OCI-LY1 (cell line): ENCODE measurements around the gene PCED1B.
A peak's percentile ranks its signal among the peaks of the same experiment; 100 is the strongest.

Experiments used
- H2AFZ ChIP-seq: fragments of 200-600 bp; sonication (generic), shearing (Covaris generic); 2 replicates; pipeline ENCODE4 v1.6.0; 2014; ENCODE audit warnings: antibody characterized with exemption, mild to moderate bottlenecking, low read length
- H3F3A ChIP-seq: fragments of 200-600 bp; sonication (generic), shearing (Covaris generic); 2 replicates; pipeline ENCODE4 v1.6.0; 2014; ENCODE audit warnings: mild to moderate bottlenecking, antibody characterized with exemption, low read length, moderate library complexity; ENCODE audit not compliant: insufficient read depth
- H3K27ac ChIP-seq: fragments of 200-600 bp; sonication (generic); 2 replicates; pipeline ENCODE4 v1.5.1; 2014; ENCODE audit warnings: low read length, mixed run types, mild to moderate bottlenecking, low read depth; ENCODE audit not compliant: poor library complexity, severe bottlenecking
- H3K27me3 ChIP-seq: fragments of 200-600 bp; sonication (generic); 2 replicates; pipeline ENCODE4 v1.6.0; 2014; ENCODE audit warnings: antibody characterized with exemption, mild to moderate bottlenecking, low read length, moderate library complexity; ENCODE audit not compliant: insufficient read depth
- H3K36me3 ChIP-seq: fragments of 200-600 bp; sonication (generic); 2 replicates; pipeline ENCODE4 v1.6.1; 2014; ENCODE audit warnings: mild to moderate bottlenecking, antibody characterized with exemption, low read length, moderate library complexity, mixed read lengths; ENCODE audit not compliant: insufficient read depth
- H3K4me1 ChIP-seq: fragments of 200-600 bp; sonication (generic); 2 replicates; pipeline ENCODE4 v1.5.1; 2014; ENCODE audit warnings: mild to moderate bottlenecking, low read length, moderate library complexity; ENCODE audit not compliant: insufficient read depth, severe bottlenecking
- H3K4me2 ChIP-seq: fragments of 200-600 bp; sonication (generic), shearing (Covaris generic); 2 replicates; pipeline ENCODE4 v1.6.1; 2014; ENCODE audit warnings: low read length
- H3K4me3 ChIP-seq: fragments of 200-600 bp; sonication (generic); 2 replicates; pipeline ENCODE4 v1.5.1; 2014; ENCODE audit warnings: low read length, low read depth, mild to moderate bottlenecking, mixed read lengths; ENCODE audit not compliant: poor library complexity, severe bottlenecking
- H3K79me2 ChIP-seq: fragments of 200-600 bp; shearing (Covaris generic); 2 replicates; pipeline ENCODE4 v1.6.1; 2016; ENCODE audit warnings: mixed run types, low read length, mixed read lengths; ENCODE audit not compliant: insufficient read depth
- H3K9ac ChIP-seq: fragments of 200-600 bp; sonication (generic), shearing (Covaris generic); 2 replicates; pipeline ENCODE4 v1.6.1; 2014; ENCODE audit warnings: mild to moderate bottlenecking, low read length, mixed read lengths
- H3K9me2 ChIP-seq: fragments of 200-600 bp; sonication (generic), shearing (Covaris generic); 2 replicates; pipeline ENCODE4 v1.6.1; 2014; ENCODE audit warnings: low read depth, mild to moderate bottlenecking, low read length, mixed read lengths
- H3K9me3 ChIP-seq: fragments of 200-600 bp; shearing (Covaris generic); 2 replicates; pipeline ENCODE4 v1.6.1; 2014; ENCODE audit warnings: low read length, mixed read lengths
- H4K20me1 ChIP-seq: fragments of 200-600 bp; sonication (generic), shearing (Covaris generic); 2 replicates; pipeline ENCODE4 v1.6.0; 2016; ENCODE audit warnings: mild to moderate bottlenecking, low read length; ENCODE audit not compliant: insufficient read depth
- EZH2 ChIP-seq: fragments of 200-600 bp; sonication (generic), shearing (Covaris generic); IDR thresholded peaks from 2 replicates; pipeline ENCODE4 v1.8.0; 2017; ENCODE audit warnings: borderline replicate concordance, mixed run types, mild to moderate bottlenecking, antibody characterized with exemption, low read length, moderate library complexity, mixed read lengths
- TF ChIP-seq, protein P1 (sequence below): fragments of 200-600 bp; sonication (generic), shearing (Covaris generic); IDR thresholded peaks from 2 replicates; pipeline ENCODE4 v1.5.1; 2017; ENCODE audit warnings: mild to moderate bottlenecking, antibody characterized with exemption, low read length, moderate library complexity, mixed read lengths

PCED1B gene

DNA sequence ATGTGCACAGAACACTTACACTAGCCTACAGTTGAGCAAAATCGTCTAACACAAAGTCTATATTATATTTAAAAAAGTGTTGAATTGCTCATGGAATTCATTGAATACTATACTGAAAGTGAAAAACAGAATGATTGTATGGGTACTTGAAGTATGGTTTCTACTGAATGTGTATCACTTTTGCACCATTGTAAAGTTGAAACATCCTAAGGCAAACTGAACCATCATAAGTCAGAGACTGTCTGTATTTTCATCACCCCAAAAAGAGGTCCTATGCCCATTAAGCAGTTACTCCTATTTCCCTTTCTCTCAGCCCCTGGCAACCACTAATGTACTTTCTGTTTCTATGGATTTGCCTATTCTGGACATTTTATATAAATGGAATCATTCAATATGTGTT, 4.8 kb downstream of the PCED1B start:
- Histone ChIP-seq H4K20me1 (no peaks in the 10 kb centered on the region), H3K27me3 (no peaks in the 10 kb centered on the region), H3K4me3 (no peak overlapping the region), H3F3A (peaks cover 9% of the 10 kb centered on the region), H3K9me3 (no peaks in the 10 kb centered on the region), H3K4me2 (peak overlapping the region; percentile 57; the same call in 1 of the 2 replicates), H3K9me2 (no peaks in the 10 kb centered on the region), H3K9ac (no peak overlapping the region), H3K36me3 (no peaks in the 10 kb centered on the region), H3K27ac (peak overlapping the region; percentile 41), H3K4me1 (peaks cover 69% of the 10 kb centered on the region), H2AFZ (no peak overlapping the region), H3K79me2 (no peaks in the 10 kb centered on the region)
- TF ChIP-seq, protein P1, sequence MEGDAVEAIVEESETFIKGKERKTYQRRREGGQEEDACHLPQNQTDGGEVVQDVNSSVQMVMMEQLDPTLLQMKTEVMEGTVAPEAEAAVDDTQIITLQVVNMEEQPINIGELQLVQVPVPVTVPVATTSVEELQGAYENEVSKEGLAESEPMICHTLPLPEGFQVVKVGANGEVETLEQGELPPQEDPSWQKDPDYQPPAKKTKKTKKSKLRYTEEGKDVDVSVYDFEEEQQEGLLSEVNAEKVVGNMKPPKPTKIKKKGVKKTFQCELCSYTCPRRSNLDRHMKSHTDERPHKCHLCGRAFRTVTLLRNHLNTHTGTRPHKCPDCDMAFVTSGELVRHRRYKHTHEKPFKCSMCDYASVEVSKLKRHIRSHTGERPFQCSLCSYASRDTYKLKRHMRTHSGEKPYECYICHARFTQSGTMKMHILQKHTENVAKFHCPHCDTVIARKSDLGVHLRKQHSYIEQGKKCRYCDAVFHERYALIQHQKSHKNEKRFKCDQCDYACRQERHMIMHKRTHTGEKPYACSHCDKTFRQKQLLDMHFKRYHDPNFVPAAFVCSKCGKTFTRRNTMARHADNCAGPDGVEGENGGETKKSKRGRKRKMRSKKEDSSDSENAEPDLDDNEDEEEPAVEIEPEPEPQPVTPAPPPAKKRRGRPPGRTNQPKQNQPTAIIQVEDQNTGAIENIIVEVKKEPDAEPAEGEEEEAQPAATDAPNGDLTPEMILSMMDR: no peak
- TF ChIP-seq EZH2: no peak

DNA sequence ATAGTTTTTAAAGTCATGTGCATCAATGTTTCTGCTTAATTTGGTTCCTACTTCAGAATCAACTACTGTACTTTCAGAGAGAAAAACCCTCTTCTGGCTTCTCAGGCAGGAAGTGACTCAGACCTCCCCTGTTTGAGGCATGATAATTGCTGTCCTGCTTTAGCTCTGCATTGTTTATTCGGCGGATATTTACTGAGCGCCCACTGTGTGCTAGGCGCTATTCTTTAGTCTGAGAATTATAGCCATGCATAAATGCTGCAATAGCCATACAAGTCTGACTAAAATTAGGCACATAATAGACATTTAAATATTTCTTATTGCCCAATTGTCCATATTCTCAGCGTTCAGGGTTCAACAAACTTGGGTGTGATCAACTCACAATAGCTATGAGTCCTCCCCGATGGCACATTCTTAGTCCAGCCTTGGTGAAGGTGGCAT, 6.4 kb downstream of the PCED1B start:
- peak overlapping the region; percentile 57 for H3K4me2 ChIP-seq
- H3K9ac ChIP-seq: peak overlapping the region; percentile 31; the same call in 1 of the 2 replicates
- peak overlapping the region; percentile 40; the same call in 1 of the 2 replicates for H2AFZ ChIP-seq
- H3K27me3 ChIP-seq: no peaks in the 10 kb centered on the region; the same call in 1 of the 2 replicates
- H3F3A ChIP-seq: peaks cover 9% of the 10 kb centered on the region
- no peaks in the 10 kb centered on the region for H3K36me3 ChIP-seq
- peaks cover 60% of the 10 kb centered on the region for H3K4me1 ChIP-seq
- peak overlapping the region; percentile 38 for H3K27ac ChIP-seq
- no peaks in the 10 kb centered on the region for H3K79me2 ChIP-seq
- H3K9me2 ChIP-seq: no peaks in the 10 kb centered on the region
- H3K4me3 ChIP-seq: peak overlapping the region; percentile 38
- H3K9me3 ChIP-seq: no peaks in the 10 kb centered on the region
- no peak for TF ChIP-seq EZH2
- TF ChIP-seq, protein P1: no peak
- no peaks in the 10 kb centered on the region for H4K20me1 ChIP-seq

DNA sequence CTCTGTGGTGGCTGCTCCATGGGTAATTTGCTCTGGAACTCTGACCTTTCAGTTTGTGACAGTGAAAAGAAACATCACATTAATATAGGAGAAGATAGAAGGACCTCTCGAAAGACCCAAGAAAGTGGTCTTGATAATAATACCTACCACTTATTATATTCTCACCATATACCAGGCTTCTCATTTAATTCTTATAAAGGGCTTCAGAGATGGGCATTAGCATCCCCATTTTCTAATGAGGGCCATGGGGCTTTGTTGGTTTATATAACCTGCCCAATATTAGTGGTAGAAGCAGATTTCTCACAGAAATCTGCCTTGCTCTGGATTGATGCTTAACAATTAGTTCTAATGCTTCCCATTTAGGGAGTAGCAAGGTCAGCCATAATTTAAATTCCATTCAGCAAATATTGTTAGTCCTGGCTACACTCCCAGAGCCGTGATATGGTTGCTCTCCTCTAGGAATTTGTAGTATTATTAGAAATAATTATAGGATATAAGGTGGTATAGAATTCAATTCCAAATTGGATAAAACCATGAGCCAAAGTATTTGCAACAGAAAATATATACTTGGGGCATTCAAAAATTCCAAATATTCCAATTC, 7.8 kb downstream of the PCED1B start:
- H3K27me3 ChIP-seq: no peaks in the 10 kb centered on the region; the same call in 1 of the 2 replicates
- peaks cover 47% of the 10 kb centered on the region for H3K4me1 ChIP-seq
- H3K9me2 ChIP-seq: no peaks in the 10 kb centered on the region
- H3K27ac ChIP-seq: no peak overlapping the region
- H4K20me1 ChIP-seq: no peaks in the 10 kb centered on the region
- no peaks in the 10 kb centered on the region for H3K79me2 ChIP-seq
- TF ChIP-seq, protein P1: no peak
- TF ChIP-seq EZH2: no peak
- no peaks in the 10 kb centered on the region for H3K9me3 ChIP-seq
- no peak overlapping the region for H2AFZ ChIP-seq
- H3K4me3 ChIP-seq: no peak overlapping the region
- peaks cover under 1% of the 10 kb centered on the region; the same call in 1 of the 2 replicates for H3F3A ChIP-seq
- no peak overlapping the region for H3K9ac ChIP-seq
- H3K36me3 ChIP-seq: no peaks in the 10 kb centered on the region
- no peak overlapping the region for H3K4me2 ChIP-seq
